ENCODE measurements around the gene XPO6.

DNA sequence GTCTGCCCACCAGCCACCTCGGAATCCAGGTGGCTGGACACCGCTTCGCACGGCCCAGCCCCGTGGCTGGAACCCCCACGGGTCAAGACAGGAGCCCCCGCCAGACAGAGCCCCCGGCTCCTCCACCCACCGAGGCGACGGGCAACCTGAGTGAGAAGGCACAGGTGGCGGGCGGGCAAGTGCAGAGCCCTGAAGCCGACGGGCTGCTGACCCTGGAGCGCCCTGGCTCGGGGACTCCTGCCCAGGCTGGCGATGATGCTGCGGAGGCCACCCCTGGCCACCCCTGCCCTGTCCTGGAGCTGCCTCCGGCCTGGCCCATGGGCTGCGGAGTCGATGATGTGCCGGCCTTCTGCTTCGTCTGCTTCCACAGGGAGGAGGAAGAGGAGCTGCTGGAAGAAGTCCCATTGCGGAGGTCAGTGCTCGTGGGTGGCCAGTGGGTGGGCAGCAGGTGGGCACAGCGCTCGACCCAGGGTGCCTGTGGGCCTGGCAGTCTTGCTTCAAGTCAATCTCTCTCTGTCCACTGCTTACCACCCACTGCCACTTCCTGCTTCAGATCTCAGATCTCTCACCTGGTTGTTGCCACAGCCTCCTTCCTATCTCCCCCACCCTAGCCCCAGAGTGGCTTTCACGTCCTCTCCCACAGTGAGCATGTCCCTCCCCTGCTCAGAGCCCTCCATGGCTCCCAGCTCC, 47.5 kb upstream of the XPO6 start:
- TF ChIP-seq, protein P1, sequence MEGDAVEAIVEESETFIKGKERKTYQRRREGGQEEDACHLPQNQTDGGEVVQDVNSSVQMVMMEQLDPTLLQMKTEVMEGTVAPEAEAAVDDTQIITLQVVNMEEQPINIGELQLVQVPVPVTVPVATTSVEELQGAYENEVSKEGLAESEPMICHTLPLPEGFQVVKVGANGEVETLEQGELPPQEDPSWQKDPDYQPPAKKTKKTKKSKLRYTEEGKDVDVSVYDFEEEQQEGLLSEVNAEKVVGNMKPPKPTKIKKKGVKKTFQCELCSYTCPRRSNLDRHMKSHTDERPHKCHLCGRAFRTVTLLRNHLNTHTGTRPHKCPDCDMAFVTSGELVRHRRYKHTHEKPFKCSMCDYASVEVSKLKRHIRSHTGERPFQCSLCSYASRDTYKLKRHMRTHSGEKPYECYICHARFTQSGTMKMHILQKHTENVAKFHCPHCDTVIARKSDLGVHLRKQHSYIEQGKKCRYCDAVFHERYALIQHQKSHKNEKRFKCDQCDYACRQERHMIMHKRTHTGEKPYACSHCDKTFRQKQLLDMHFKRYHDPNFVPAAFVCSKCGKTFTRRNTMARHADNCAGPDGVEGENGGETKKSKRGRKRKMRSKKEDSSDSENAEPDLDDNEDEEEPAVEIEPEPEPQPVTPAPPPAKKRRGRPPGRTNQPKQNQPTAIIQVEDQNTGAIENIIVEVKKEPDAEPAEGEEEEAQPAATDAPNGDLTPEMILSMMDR (IDR thresholded peaks at IDR 0.05) = no peak
- TF ChIP-seq POLR2A (IDR thresholded peaks at IDR 0.05) = no peak
